C4-2B (cell line): ENCODE measurements around the gene TUNAR.

Source experiments
- H3K27ac ChIP-seq: fragments of 450-650 bp; 2 replicates; pipeline ENCODE4 v1.5.1; 2017
- CTCF ChIP-seq: fragments of 450-650 bp; conservative IDR thresholded peaks from 2 replicates; pipeline ENCODE4 v1.5.1; 2017; ENCODE audit warnings: mild to moderate bottlenecking
- ZFX ChIP-seq: fragments of 450-650 bp; IDR thresholded peaks from 2 replicates; pipeline ENCODE4 v1.6.1; 2017

TUNAR gene

GRCh38 chr14:95850429-95850828 is 26.2 kb upstream of the TUNAR start:
- TF ChIP-seq CTCF (peak; percentile 11; the same call in 1 of the 2 replicates), ZFX (no peak)
- no peak overlapping the region for H3K27ac ChIP-seq

- H3K27ac ChIP-seq, result no peak overlapping the region
- TF ChIP-seq ZFX (no peak), CTCF (no peak)
Measured at GRCh38 chr14:95855606-95856005, 21.0 kb upstream of the TUNAR start.

- TF ChIP-seq ZFX (no peak), CTCF (no peak)
- H3K27ac ChIP-seq, result no peak overlapping the region
Measured at GRCh38 chr14:95857275-95857674, 19.4 kb upstream of the TUNAR start.

- no peak for TF ChIP-seq ZFX
- no peak for TF ChIP-seq CTCF
- no peak overlapping the region for H3K27ac ChIP-seq
Measured at GRCh38 chr14:95858893-95859292, 17.7 kb upstream of the TUNAR start.

- no peak for TF ChIP-seq ZFX
- TF ChIP-seq CTCF, result no peak
- H3K27ac ChIP-seq, result no peak overlapping the region
Measured at GRCh38 chr14:95862243-95862642, 14.4 kb upstream of the TUNAR start.

- no peak for TF ChIP-seq CTCF
- TF ChIP-seq ZFX, result no peak
- no peak overlapping the region for H3K27ac ChIP-seq
Measured at GRCh38 chr14:95863295-95863694, 13.3 kb upstream of the TUNAR start.

- H3K27ac ChIP-seq, result no peak overlapping the region
- TF ChIP-seq CTCF (no peak), ZFX (no peak)
Measured at GRCh38 chr14:95869776-95870175, 6.9 kb upstream of the TUNAR start.

GRCh38 chr14:95870772-95871171 is 5.9 kb upstream of the TUNAR start:
- TF ChIP-seq ZFX (no peak), CTCF (no peak)
- no peak overlapping the region for H3K27ac ChIP-seq
